Heart left ventricle (tissue), 13 donors: ENCODE measurements around the gene TMEM92.

ENCODE experiments used
- CTCF ChIP-seq, 12 donors: fragments of 200-600 bp; sonication (generic) in 4 of 12; IDR thresholded peaks; one replicate each; pipeline versions ENCODE4 v1.5.0 to v1.8.0; 2018 to 2022; ENCODE audit warnings: antibody characterized with exemption in 12 of 12, mild to moderate bottlenecking in 5 of 12
- POLR2A ChIP-seq, 2 donors: fragments of 450-650 bp; IDR thresholded peaks; one replicate each; pipeline ENCODE4 v1.6.1; 2017; ENCODE audit warnings: antibody characterized with exemption in 2 of 2, mild to moderate bottlenecking in 2 of 2, moderate library complexity in 2 of 2
- donor health status: ischemic (EF 13 %, LVEDD 7.1; RV severe dilation, severe dysfunction).
- donor health status: DM: no; HTN: yes; CAD: no.
- donor health status: DM: no; HTN: no; CAD: no.
- donor health status: ischemic (EF 25% LVEDD 6.9; RV normal size, moderate dysfunction).
- donor health status: ischemic (EF 25% LVEDD 5.7; RV mildly dilated, moderate dysfunction).
- donor health status: ischemic (EF 35%, LVEDD 5.7; RV mildly dilated, moderate dysfunction).
- donor health status: nonischemic (EF 11% LVEDD 7.7; RV severe dilation, severe dysfunction).
- donor health status: DM: yes; HTN: yes; CAD: no.
- donor health status: PGD.
- donor health status: ischemic (EF 29% LVEDD 5.4; RV normal size, mild dysfunction).
- donor health status: nonischemic (EF 23%, LVEDD 6.1; RV moderate dilation, normal function).

- TF ChIP-seq CTCF (IDR thresholded peaks at IDR 0.05) (no peak), POLR2A (IDR thresholded peaks at IDR 0.05) (no peak)
Measured at GRCh38 chr17:50289991-50290702, 15.9 kb downstream of the TMEM92 start.
